ENCODE results near the gene SHROOM3. TPM values are rescaled to one million over a fixed set of nuclear protein-coding genes. Genes with fewer than 3 reads are reported as not detected.
A peak's percentile ranks its signal among the peaks of the same experiment; 100 is the strongest.

The SHROOM3 gene
- total RNA-seq, 1 experiment from 2014 or later = 27.6 TPM

DNA sequence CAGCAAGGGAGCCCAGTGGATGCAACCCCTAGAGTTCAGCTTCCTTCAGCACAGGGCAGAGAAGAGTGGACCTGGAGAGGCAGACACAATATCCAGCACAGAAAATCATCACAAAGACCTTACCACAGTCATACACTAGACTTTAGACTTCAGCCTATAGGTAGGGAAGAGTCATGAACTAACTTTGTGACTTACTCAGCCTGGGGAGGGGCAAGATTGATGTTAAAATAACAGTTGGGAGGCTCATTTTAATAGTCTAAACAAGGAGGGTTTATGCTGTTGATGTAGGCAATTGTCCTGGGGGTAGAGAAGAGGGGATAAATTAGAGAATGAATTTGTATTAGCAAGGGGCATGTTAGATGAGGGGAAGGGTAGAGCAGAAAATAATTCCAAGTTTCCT is 338.7 kb downstream of the SHROOM3 start:
- no peak overlapping the region for H2BK120ac ChIP-seq (ENCODE audit: low read depth, low read length, poor library complexity, severe bottlenecking)
- TF ChIP-seq, protein P1, sequence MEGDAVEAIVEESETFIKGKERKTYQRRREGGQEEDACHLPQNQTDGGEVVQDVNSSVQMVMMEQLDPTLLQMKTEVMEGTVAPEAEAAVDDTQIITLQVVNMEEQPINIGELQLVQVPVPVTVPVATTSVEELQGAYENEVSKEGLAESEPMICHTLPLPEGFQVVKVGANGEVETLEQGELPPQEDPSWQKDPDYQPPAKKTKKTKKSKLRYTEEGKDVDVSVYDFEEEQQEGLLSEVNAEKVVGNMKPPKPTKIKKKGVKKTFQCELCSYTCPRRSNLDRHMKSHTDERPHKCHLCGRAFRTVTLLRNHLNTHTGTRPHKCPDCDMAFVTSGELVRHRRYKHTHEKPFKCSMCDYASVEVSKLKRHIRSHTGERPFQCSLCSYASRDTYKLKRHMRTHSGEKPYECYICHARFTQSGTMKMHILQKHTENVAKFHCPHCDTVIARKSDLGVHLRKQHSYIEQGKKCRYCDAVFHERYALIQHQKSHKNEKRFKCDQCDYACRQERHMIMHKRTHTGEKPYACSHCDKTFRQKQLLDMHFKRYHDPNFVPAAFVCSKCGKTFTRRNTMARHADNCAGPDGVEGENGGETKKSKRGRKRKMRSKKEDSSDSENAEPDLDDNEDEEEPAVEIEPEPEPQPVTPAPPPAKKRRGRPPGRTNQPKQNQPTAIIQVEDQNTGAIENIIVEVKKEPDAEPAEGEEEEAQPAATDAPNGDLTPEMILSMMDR (conservative IDR thresholded peaks at IDR 0.05) = no peak
- peak overlapping the region in 1 of 3 experiments; percentile 5; a peak in 2 of 7 replicates for H3K27ac Mint-ChIP-seq

More for the DNA sequence above, 338.7 kb downstream of the SHROOM3 start:
- H2BK20ac ChIP-seq (ENCODE audit: low read depth, low read length, poor library complexity, severe bottlenecking) = no peak overlapping the region
- DNase-seq = no peak
- H3K27me3 ChIP-seq (ENCODE audit: insufficient read depth, low read length) = no peaks in the 10 kb centered on the region
- Mint-ChIP-seq H3K4me1 (no peaks in the 10 kb centered on the region), H3K27me3 (ENCODE audit: low read depth) (no peaks in the 10 kb centered on the region), H3K36me3 (ENCODE audit: insufficient read depth in 1 of 3, low read depth in 3 of 3) (peaks cover 55 to 79% (median 72%) of the 10 kb centered on the region in 3 experiments), H3K4me3 (no peak overlapping the region), H3K9me3 (no peaks in the 10 kb centered on the region)
- no peaks in the 10 kb centered on the region for H4K20me1 ChIP-seq (ENCODE audit: control insufficient read depth, insufficient read depth, insufficient read length)
- H4K8ac ChIP-seq (replicated peaks; ENCODE audit: insufficient read length, low read depth, low read length) = no peak overlapping the region
- no peak overlapping the region for H3K56ac ChIP-seq (ENCODE audit: insufficient read length, low read depth, low read length)
- H3K79me1 ChIP-seq (ENCODE audit: insufficient read depth, low read depth, low read length, poor library complexity, severe bottlenecking) = no peaks in the 10 kb centered on the region
- H3K27ac ChIP-seq (ENCODE audit: insufficient read length, low read depth, low read length) = no peak overlapping the region
- no peak overlapping the region for H2AK5ac ChIP-seq (ENCODE audit: insufficient read length, low read length)
- no peak overlapping the region for H2BK12ac ChIP-seq (ENCODE audit: insufficient read length, low read depth, low read length)
- H3K14ac ChIP-seq (ENCODE audit: insufficient read depth, low read length) = no peak overlapping the region
- no peaks in the 10 kb centered on the region for H3K9me3 ChIP-seq (ENCODE audit: control insufficient read depth, low read depth, low read length)
- no peak overlapping the region for H2AFZ ChIP-seq (ENCODE audit: low read length)
- no peak overlapping the region for H3K4me2 ChIP-seq (ENCODE audit: insufficient read depth, insufficient read length, low read length)
- no peak overlapping the region for H3K18ac ChIP-seq (ENCODE audit: insufficient read length, low read depth, low read length)
- H2BK15ac ChIP-seq (ENCODE audit: low read depth, low read length) = no peak overlapping the region
- H4K91ac ChIP-seq (ENCODE audit: insufficient read length, low read depth, low read length) = no peak overlapping the region
- H3K79me2 ChIP-seq (ENCODE audit: insufficient read depth, low read length) = no peaks in the 10 kb centered on the region
- no peak overlapping the region for H3K23ac ChIP-seq (ENCODE audit: insufficient read length, low read depth, low read length)
- H3K23me2 ChIP-seq (ENCODE audit: insufficient read length, low read depth, low read length, poor library complexity, severe bottlenecking) = no peaks in the 10 kb centered on the region
- H3K9ac ChIP-seq (ENCODE audit: extremely low read depth, insufficient read length, low read length) = no peak overlapping the region
- no peaks in the 10 kb centered on the region for H3K4me1 ChIP-seq (ENCODE audit: insufficient read depth, low read length)
- no peak overlapping the region for H3K4ac ChIP-seq (ENCODE audit: low read depth, low read length)
- no peak overlapping the region for H3T11ph ChIP-seq (ENCODE audit: low read length)
- H2BK5ac ChIP-seq (ENCODE audit: insufficient read length, low read length) = no peak overlapping the region
- no peak overlapping the region for H4K5ac ChIP-seq (ENCODE audit: insufficient read length, low read depth, low read length)
